Type B pancreatic cell (in vitro differentiated cells): ENCODE measurements around the gene UBE2G2. TPM values are rescaled to one million over a fixed set of nuclear protein-coding genes. Genes with fewer than 3 reads are reported as not detected.

Experiments
- DNase-seq: peaks from one replicate; pipeline ENCODE4 v3.0.0; 2021; ENCODE audit warnings: mixed read lengths; ENCODE audit not compliant: unreplicated experiment; ENCODE audit errors: extremely low spot score
- H3K27ac Mint-ChIP-seq: 2 replicates; pipeline ENCODE4 v1.8.0; 2021; ENCODE audit warnings: mild to moderate bottlenecking, mixed read lengths
- H3K27me3 Mint-ChIP-seq: 2 replicates; pipeline ENCODE4 v1.8.0; 2021; ENCODE audit warnings: mixed read lengths
- H3K36me3 Mint-ChIP-seq: 2 replicates; pipeline ENCODE4 v1.8.0; 2021; ENCODE audit warnings: mixed read lengths
- H3K4me1 Mint-ChIP-seq: one replicate; pipeline ENCODE4 v1.8.0; 2021; ENCODE audit warnings: mixed read lengths; ENCODE audit not compliant: unreplicated experiment
- H3K4me3 Mint-ChIP-seq: 2 replicates; pipeline ENCODE4 v1.8.0; 2021; ENCODE audit warnings: mild to moderate bottlenecking, mixed read lengths
- H3K9me3 Mint-ChIP-seq: 2 replicates; pipeline ENCODE4 v1.8.0; 2021; ENCODE audit warnings: mixed read lengths
- CTCF ChIP-seq: fragments of 200-600 bp; sonication (generic); conservative IDR thresholded peaks from 2 replicates; pipeline ENCODE4 v1.5.0; 2021; ENCODE audit warnings: antibody characterized with exemption, mild to moderate bottlenecking
- total RNA-seq: library from RNA; stranded (reverse); gene quantifications from 2 replicates; pipeline ENCODE4 v1.2.1, GENCODE V29; 2021; ENCODE audit warnings: low replicate concordance

Gene UBE2G2
- total RNA-seq, 1 donor from 2014 or later, result 92.4 TPM

GRCh38 chr21:44802396-44803153 lies 955 bp upstream of the UBE2G2 start:
- peak; percentile 9 for TF ChIP-seq CTCF
- Mint-ChIP-seq H3K9me3 (no peaks in the 10 kb centered on the region), H3K4me1 (peaks cover 30% of the 10 kb centered on the region), H3K27ac (peak overlapping the region; percentile 91), H3K27me3 (no peaks in the 10 kb centered on the region), H3K36me3 (peaks cover 15% of the 10 kb centered on the region), H3K4me3 (peak overlapping the region; percentile 92)
- no peak for DNase-seq

GRCh38 chr21:44800971-44801467 lies 601 bp downstream of the UBE2G2 start:
- peak; percentile 38 for TF ChIP-seq CTCF
- H3K36me3 Mint-ChIP-seq, result peaks cover 26% of the 10 kb centered on the region
- H3K27ac Mint-ChIP-seq, result peak overlapping the region; percentile 93
- peak overlapping the region; percentile 99 for H3K4me3 Mint-ChIP-seq
- no peaks in the 10 kb centered on the region for H3K27me3 Mint-ChIP-seq
- no peaks in the 10 kb centered on the region for H3K9me3 Mint-ChIP-seq
- DNase-seq, result no peak
- H3K4me1 Mint-ChIP-seq, result peaks cover 30% of the 10 kb centered on the region

GRCh38 chr21:44800103-44800502 lies 1.5 kb downstream of the UBE2G2 start:
- H3K4me3 Mint-ChIP-seq, result peak overlapping the region; percentile 99
- H3K9me3 Mint-ChIP-seq, result no peaks in the 10 kb centered on the region
- DNase-seq, result no peak
- no peaks in the 10 kb centered on the region for H3K27me3 Mint-ChIP-seq
- peaks cover 26% of the 10 kb centered on the region for H3K36me3 Mint-ChIP-seq
- peaks cover 30% of the 10 kb centered on the region for H3K4me1 Mint-ChIP-seq
- peak overlapping the region; percentile 50 for H3K27ac Mint-ChIP-seq
- peak; percentile 67 for TF ChIP-seq CTCF

- no peak for TF ChIP-seq CTCF
- no peaks in the 10 kb centered on the region for H3K9me3 Mint-ChIP-seq
- DNase-seq, result no peak
- H3K36me3 Mint-ChIP-seq, result peaks cover 23% of the 10 kb centered on the region
- peak overlapping the region; percentile 99 for H3K4me3 Mint-ChIP-seq
- H3K27ac Mint-ChIP-seq, result peak overlapping the region; percentile 50
- no peaks in the 10 kb centered on the region for H3K27me3 Mint-ChIP-seq
- peaks cover 30% of the 10 kb centered on the region for H3K4me1 Mint-ChIP-seq
Measured at GRCh38 chr21:44799646-44800045, 2.0 kb downstream of the UBE2G2 start.

- no peak for DNase-seq
- Mint-ChIP-seq H3K4me3 (no peak overlapping the region), H3K27ac (no peak overlapping the region), H3K4me1 (peaks cover 35% of the 10 kb centered on the region), H3K27me3 (no peaks in the 10 kb centered on the region), H3K9me3 (no peaks in the 10 kb centered on the region), H3K36me3 (peaks cover 25% of the 10 kb centered on the region)
- TF ChIP-seq CTCF, result no peak
Measured at GRCh38 chr21:44797775-44798174, 3.8 kb downstream of the UBE2G2 start.
